K562 (cell line): Measurements from ENCODE around the gene LRMDA.

Experiments used
- CTCF ChIP-seq, 3 experiments: IDR thresholded peaks in 2 of 3; conservative IDR thresholded peaks in 1 of 3; 2 replicates each; pipeline ENCODE4 v1.5.1; 2011 to 2012; ENCODE audit warnings: low read length in 3 of 3, mild to moderate bottlenecking in 3 of 3, control low read depth in 2 of 3, improper control_type of control experiment in 1 of 3, inconsistent platforms in 1 of 3, low read depth in 1 of 3, mixed read lengths in 1 of 3, moderate library complexity in 1 of 3; ENCODE audit not compliant: insufficient read depth in 2 of 3
- FOS ChIP-seq: IDR thresholded peaks from 3 replicates; pipeline ENCODE4 v1.6.1; 2011; ENCODE audit not compliant: insufficient read length; ENCODE audit errors: extremely low read depth
- HMG20B ChIP-seq: fragments of 250-450 bp; sonication (Bioruptor Pico); IDR thresholded peaks from 2 replicates; pipeline ENCODE4 v1.5.0; 2021; ENCODE audit warnings: mild to moderate bottlenecking
- PRDM10 ChIP-seq: fragments of 450-650 bp; IDR thresholded peaks from 2 replicates; pipeline ENCODE4 v1.6.1; 2018; ENCODE audit not compliant: partially characterized antibody
- XRCC5 ChIP-seq: fragments of 200-400 bp; formaldehyde crosslinking; IDR thresholded peaks from 2 replicates; pipeline ENCODE4 v1.6.1; 2017; ENCODE audit warnings: low read depth, mild to moderate bottlenecking, low read length
- ZBTB17 ChIP-seq: fragments of 450-650 bp; formaldehyde crosslinking; IDR thresholded peaks from 2 replicates; pipeline ENCODE4 v1.4.0; 2020; ENCODE audit warnings: mild to moderate bottlenecking
- ZBTB8A ChIP-seq: fragments of 450-650 bp; IDR thresholded peaks from 2 replicates; pipeline ENCODE4 v1.6.1; 2018; ENCODE audit warnings: mild to moderate bottlenecking, moderate library complexity; ENCODE audit not compliant: partially characterized antibody

- TF ChIP-seq PRDM10 (no peak), CTCF (IDR thresholded peaks at IDR 0.05 in 2 of 3, conservative IDR thresholded peaks at IDR 0.05 in 1 of 3; ENCODE audit: insufficient read depth in 2 of 3, low read depth in 1 of 3, low read length in 3 of 3) (no peak), XRCC5 (no peak), HMG20B (CRISPR knock-in tag) (no peak), ZBTB8A (no peak), ZBTB17 (no peak), FOS (no peak)
Observed at GRCh38 chr10:75612904-75613684, 181.7 kb downstream of the LRMDA start.
